ENCODE data around the gene OR2S2. TPM values are rescaled to one million over a fixed set of nuclear protein-coding genes. Genes with fewer than 3 reads are reported as not detected.
"Not testable (repeated sequence)": the region's sequence is repeated elsewhere in the genome, so short reads cannot be mapped to it uniquely, and the experiment has no call there.

The OR2S2 gene
- total RNA-seq, 1 donor from 2014 or later: not detected

DNA sequence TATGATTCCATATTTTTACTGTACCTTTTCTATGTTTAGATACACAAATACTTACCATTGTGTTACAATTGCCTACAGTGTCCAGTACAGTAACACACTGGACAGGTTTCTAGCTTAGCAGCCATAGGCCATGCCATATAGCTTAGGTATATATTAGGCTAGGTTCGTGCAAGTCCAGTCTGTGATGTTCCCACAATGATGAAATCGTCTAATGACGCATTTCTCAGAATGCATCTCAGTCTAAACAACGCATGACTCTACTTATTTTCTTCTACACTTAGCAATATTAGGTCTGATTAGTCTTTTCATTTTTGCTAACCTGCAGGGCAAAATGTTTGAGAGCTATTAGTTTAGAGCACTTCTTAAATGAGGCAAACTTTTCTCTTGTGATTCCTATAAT lies 22.7 kb downstream of the OR2S2 start:
- DNase-seq (ENCODE audit: low spot score): no peak

DNA sequence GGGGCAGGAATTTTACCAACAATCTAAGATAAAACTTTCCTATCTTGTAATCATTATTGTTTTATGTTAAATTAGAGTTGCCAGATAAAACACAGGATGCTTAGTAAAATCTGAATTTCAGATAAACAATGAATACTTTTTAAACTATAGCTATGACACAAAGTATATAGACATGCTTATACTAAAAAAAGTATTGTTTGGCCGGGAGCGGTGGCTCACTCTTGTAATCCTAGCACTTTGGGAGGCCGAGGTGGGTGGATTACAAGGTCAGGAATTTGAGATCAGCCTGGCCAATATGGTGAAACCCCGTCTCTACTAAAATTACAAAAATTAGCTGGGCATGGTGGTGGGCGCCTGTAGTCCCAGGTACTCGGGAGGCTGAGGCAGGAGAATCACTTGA lies 23.9 kb downstream of the OR2S2 start:
- not testable (repeated sequence) for DNase-seq (ENCODE audit: low spot score)

DNA sequence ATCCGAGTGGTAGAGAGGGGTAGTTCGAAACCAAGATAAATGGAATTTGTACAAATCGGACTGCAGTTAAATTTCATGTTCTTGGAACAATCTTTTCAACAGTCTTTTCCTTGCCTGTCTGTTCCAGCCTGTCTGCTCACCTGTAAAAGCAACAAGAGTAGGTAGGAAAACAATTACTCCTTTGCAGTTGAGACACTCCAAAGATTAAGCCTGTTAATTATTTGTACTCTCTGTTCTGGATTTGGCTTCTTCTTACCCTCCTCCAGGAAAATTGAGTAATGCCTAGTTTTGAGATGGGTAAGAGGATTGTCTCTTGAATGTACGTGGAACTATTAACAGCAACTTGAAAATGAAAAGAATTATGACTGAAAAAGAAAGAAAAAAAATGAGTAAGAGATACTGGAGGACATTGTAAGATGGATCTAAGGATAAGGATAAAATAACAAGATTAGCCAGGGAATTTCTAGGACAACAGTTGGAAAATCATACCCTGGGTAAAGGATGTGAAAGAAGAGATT lies 24.3 kb downstream of the OR2S2 start:
- no peak for DNase-seq (ENCODE audit: low spot score)

DNA sequence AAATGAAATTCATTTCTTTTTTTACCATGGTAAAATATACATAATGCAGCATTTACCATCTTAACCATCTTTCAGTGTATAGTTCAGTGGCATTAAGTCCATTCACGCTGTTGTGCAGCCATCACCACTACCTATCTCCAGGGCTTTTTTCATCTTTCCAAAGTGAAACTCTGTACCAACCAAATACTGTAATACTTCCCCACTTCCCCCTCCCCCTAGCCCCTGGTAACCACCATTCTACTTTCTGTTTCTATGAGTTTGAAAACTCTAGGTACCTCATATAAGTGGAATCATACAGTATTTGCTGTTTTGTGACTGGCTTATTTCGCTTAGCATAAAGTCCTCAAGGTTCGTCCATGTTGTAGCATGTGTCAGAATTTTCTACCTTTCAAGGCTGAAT lies 25.2 kb downstream of the OR2S2 start:
- DNase-seq (ENCODE audit: low spot score): no peak

DNA sequence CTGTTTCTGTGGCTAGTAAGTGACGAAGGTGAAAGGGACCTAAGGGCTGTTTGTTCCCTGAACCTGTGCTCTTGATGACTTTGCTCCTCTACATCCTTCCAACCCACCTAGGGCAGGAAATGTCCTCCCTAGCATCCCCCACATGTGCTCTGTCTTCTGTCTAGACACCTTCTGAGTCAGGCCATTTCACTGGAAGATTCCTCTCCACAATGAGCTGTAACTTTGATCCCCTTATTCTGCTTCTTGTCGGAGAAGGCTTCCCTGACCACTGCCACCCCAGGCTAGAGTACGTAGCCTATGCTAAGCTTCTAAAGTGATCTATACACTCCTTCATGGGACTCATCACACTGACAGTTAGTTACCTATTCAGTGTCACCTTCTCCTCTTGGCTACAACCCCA lies 27.0 kb downstream of the OR2S2 start:
- DNase-seq (ENCODE audit: low spot score): no peak

DNA sequence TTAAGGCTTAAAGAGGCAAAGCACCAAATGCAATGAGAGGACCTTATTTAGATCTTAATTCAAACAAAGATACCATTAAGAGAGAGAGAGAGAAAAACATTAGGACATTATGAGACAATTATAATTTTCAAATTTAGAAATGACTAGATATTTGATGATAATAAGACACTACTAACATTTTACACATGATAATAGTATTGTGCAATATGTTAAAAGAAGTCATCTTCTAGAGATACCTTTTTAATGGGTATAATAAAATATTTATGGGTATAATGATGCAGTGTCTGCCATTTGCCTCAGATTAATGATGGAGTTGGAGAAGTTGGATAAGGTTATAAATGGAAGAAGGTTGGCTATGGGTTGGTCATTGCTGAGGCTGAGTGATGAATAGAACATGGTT lies 27.4 kb downstream of the OR2S2 start:
- no peak for DNase-seq (ENCODE audit: low spot score)

DNA sequence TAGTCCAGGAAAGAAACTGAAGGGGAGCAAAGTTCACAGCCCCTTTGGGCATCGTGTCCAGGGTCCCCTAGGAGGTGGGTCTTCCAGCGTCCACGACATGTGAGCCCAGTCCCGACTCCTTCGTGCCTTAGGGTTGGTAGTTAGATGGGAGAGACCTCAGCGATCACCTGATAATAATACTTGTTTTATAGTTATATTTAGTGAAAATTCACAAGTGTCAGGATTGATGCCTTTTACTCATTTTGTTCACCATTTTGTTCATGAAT lies 28.6 kb downstream of the OR2S2 start:
- no peak for DNase-seq (ENCODE audit: low spot score)

DNA sequence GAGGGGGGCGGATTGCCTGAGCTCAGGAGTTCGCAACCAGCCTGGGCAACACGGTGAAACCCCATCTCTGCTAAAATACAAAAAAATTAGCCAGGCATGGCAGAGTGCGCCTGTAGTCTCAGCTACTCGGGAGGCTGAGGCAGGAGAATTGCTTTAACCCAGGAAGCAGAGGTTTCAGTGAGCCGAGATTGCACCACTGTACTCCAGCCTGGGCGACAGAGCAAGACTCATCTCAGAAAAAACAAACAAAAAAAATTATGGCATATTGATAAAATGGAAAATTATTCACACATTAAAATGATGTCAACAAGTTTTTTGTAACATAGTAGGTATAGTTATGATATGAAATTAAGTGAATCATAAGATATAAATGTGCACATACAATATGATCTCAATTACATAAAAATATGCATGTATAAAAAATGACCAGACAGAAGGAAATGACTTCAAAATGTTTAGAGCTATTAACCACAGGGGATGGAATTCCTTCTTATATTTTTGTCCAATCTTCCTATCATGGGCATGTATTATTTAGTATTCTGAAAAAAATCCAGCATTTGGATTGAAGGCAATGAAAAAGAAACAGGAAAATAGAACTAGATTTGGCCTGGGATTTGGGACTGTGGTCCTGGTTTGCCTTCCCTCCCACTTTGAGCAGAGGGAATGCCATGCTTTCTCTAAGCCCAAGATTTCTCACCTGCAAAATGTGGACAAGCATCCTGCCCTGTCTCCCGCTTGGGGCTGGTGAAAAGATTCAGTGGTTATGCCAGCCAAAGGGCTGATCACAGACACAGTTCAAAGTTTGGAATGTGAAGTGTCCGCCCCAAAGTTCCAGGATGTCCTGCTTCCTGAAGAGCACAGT lies 29.1 kb downstream of the OR2S2 start:
- DNase-seq (ENCODE audit: low spot score): no peak

DNA sequence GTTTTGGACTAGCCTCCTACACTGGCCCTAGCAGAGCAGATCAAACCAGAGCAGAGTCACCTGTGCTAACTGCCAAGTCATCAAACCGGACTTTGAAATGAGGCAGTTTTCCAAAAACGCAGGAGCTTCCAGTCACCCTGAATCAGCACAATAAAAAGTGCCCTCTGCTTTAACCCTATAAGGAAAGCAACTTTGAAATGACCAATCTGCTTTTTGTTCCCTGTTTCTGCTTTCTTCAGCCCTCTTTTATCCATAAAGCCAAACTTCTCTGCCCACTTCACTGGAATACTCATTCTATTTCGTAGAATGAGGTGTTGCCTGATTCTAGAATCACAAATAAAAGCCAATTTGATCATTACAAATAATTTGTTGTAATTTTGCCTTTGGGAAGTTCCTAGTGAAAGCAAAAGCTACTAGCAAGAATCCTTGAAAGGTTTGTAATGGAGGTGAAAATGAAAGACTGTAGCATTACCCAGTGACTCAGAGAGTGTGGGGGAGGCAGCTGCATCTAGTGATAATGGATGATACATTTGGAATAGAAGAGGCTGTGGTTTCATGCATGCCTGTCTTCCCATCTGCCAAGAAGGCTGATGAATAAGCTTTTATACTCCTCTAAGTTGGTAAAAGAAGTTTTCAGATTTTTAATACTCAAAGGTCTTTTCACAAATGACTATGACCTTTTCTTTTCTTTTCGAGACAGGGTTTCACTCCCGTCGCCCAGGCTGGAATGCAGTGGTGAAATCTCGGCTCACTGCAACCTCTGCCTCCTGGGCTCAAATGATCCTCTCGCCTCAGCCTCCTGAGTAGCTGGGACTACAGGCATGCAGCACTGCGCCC lies 33.8 kb downstream of the OR2S2 start:
- no peak for DNase-seq (ENCODE audit: low spot score)

DNA sequence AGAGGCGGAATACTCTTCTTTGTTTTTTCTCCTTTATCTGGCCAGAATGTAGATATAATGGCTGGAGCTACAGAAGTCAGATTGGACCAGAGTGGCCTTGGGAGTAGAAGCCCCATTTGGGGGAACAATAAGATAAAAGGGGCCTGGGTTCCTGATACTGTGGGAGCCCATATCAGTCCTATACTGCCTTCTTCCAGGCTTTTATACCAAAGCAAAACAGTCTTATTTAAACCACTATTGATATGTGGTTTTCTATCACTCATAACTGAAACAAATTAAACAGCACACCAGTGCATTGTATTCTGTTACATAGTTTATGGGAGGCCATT lies 34.4 kb downstream of the OR2S2 start:
- DNase-seq (ENCODE audit: low spot score): no peak

DNA sequence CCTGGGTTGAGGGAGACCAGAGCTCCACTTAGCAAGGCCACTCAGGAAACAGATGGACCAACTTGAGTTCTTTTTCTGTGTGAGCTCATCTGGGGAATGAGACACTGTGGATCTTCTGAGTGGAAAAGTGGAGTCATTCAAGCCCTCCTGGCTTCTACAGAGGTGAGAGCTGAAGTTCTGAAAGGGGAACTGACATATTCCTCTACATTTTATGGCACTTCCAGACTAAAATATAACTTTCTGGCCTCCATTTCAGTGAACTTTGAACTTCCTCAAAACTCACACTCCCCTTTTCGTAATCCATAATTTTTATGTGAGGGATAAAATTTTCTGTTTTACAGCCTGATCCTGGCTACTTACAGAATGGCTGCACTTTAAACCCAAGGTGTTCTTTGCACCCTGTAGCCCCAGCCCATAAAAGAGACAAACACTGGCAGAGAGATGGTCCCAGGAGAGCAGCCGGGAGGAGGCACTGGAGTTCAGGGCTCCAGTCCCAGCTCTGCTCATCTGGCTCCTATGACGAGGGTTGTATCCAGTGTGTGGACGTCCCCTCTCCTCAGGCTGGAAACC lies 37.8 kb downstream of the OR2S2 start:
- no peak for DNase-seq (ENCODE audit: low spot score)

DNA sequence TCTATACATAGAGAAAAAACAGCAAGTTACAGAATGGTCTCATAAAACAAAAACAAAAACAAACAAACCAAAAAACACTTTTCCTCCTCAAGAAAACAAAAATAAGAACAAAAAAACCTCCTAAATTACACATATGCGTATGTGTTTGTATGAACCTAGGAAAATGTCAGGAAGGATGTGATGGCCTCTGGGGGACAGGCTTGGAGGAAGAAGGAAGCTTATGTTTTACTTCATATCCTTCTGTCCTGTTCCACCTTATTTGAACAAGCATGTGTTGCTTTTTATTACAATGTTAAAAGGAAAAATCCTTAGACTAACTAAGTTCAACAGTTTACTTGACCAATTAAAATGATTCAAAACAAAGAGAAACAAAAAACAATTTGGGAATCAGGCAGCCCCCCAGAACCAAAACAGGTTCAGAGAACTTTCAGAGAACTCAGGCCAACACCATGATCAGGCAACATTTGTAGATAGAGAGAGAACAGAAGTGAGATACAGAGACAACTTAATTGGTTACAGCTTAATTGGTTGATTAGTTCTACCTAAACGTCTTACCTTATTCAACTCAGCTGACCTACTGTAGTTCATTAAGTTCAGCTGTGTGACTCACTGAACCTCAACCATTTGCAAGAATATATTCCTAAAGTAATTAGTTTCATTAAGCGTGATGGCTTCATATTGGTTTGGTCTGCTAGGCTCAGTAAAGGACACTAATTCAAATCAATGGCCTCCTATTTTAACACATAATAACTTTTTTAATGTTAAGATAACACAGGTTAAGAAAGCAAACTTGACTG lies 38.5 kb downstream of the OR2S2 start:
- no peak for DNase-seq (ENCODE audit: low spot score)

DNA sequence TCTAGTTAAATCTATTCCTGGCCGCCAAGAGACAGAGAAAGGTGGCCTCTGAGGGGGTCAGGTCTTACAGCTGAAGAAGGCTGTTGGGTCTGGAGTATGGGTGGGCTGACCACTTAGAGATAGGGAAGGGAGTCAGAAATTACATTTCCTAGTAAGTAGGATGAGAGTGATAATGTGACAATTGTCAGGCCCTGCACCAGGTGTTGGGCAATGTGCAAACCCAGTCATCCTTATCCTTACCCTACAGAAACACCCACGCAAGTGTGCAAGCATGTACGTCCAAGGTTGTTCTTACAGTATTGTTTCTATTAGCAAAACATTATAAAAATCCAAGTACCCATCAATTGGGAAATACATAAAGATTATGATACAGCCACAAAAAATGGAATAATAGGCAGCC lies 39.2 kb downstream of the OR2S2 start:
- DNase-seq (ENCODE audit: low spot score): no peak

DNA sequence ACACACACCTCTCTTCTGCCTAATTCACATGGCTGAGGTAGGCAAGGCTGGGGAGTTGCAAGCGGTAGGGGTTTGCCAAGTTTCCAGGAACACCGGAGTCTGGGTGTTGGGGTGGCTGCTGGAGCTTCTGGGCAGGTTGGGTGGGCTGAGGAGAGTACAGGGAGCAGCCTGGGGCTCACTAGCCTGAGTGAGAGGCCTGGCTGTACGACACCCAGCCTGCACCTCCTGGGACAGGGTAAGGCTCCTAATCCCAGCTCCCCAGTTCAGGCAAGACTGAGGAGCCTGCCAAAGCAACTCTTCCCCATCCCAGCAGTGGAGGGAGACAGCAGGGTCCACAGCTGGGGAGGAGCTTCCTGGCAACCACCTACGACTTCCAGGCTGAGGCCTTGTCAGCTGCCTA lies 40.7 kb downstream of the OR2S2 start:
- DNase-seq (ENCODE audit: low spot score): no peak

DNA sequence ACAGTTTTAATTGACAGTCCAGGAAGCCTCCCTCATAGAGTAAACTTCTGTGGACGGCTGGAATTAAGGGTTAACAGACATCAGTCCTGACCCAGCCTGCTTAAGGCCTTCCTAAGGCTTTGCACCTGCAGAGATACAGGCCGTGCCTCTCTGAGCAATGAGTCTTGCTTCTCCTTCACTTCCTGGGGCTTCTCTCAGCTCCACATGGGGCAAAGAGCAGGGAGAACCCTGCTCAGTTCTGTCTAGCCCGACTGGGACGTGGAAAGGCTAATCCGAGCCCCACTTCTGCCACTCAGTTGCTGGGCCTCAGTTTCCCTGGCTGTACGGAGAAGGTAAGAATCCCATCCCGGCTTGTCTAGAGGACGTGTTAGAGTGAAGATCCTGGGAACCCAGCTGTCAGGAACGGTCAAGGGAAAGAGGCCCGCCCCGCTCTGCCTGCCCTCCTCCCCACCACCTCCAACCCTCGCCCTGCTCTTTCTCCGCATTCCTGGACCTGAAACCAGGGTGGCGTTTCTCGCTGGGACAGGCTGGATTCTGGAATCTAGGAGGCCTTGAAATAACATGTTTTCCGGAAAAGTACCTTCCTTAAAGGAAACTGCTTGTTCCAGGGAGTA lies 42.2 kb downstream of the OR2S2 start:
- DNase-seq (ENCODE audit: low spot score): no peak

DNA sequence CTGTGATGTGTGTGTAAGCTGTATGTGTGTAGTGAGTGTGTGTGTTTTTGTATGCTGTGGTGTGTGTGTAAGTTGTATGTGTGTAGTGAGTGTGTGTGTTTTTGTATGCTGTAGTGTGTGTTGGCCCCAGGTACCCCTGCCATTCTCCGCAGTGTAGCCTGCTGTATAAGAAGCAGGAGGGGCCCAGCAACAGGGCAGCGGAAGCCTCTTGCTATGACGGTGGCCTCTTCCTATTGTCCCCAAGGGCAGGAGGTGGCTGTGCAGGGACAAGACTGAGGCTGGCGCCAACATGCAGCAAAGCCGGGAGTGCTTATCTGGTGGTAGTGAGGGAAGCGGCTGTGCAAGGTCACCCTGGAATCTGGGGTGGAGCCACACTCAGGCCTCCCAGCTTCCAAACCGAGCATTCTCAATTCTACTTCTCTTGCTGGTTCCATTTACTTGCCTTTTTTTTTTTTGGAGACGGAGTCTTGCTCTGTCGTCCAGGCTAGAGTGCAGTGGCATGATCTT lies 43.6 kb downstream of the OR2S2 start:
- no peak for DNase-seq (ENCODE audit: low spot score)

DNA sequence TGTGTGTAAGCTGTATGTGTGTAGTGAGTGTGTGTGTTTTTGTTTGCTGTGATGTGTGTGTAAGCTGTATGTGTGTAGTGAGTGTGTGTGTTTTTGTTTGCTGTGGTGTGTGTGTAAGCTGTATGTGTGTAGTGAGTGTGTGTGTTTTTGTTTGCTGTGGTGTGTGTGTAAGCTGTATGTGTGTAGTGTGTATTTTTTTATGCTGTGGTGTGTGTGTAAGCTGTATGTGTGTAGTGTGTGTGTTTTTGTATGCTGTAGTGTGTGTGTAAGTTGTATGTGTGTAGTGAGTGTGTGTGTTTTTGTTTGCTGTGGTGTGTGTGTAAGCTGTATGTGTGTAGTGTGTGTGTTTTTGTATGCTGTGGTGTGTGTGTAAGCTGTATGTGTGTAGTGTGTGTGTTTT lies 44.5 kb downstream of the OR2S2 start:
- not testable (repeated sequence) for DNase-seq (ENCODE audit: low spot score)

DNA sequence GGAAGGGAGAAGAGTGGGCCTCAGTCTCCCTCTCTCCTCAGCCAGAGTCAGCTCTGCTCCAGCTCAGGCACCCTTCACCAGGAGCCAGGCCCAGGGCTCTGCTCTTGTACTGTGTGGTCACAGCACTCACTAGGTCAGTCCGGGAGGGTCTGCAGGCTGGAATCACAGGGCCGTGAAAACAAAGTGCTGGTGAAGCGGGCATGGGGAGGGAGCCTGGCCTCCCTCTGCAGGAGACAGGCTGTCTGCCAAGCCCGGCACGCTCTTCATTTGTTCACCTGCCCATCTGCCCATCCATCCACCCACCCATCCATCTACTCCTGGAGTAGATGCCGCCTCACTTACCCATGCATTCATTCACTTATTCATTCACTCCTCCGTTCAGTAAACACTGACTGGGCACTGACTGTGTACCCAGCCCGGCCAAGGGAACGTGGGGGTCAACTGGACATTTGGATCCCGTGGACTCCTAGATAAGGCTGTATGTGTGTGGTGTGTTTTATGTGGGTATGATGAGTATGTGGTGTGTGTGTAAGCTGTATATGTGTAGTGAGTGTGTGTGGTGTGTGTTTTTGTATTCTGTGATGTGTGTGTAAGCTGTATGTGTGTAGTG lies 45.1 kb downstream of the OR2S2 start:
- DNase-seq (ENCODE audit: low spot score): no peak

DNA sequence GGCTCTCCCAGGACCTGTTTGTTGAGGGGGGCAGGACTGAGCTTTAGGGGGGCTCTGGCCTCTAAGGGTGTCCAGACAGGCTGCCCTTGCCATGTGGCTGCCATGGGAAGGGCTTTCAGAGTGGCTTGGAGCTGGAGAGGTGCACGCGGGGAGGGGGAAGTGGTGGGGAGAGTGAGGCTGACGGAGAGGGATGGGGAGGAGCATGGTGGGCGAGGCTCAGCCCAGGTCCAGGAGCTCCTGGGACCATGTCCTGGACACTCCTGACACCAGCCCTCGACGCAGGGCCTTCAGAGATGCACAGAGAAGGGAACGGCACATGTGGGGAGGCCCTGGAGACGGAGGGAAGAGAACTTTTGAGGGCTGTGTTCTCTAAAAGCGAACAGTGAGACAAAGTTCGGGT lies 46.3 kb downstream of the OR2S2 start:
- DNase-seq (ENCODE audit: low spot score): no peak

DNA sequence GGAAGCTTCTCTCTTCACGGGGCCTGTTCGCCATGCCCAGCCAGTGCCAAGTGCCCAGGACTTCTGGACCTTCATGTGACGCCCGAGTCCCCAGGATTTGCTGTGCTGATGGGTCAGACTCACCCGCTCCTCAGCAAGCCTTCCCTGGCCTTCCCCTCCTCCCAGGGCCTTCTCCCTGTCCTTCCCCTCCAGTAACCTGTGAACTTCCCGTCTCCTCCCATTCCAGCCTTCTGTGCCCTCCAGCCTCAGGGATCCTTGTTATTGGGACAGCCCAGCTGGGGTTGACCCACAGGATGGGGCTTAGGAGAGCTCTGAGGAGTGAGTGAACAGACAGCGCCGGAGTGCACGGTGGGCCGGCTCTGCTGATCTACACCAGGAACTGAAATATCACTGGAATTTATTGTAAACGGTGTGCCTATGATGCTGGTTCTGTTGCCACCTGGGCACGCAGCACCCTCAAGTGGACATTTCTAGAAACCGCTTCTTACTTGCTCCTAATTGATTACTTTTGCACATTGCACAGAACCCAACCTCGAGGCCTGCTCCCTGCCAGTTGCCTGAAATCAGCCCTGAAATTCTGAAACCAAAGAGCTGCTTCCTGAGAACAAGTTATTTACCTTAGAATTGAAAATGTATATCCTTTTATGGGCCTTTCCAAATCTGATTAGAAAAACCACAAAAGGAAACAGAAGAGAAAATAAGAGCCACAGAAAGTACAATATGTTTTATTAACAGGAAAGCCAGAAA lies 47.2 kb downstream of the OR2S2 start:
- no peak for DNase-seq (ENCODE audit: low spot score)

All from mesenteric fat pad (tissue), 1 donor.